ENCODE results near the gene RAET1G. TPM values are rescaled to one million over a fixed set of nuclear protein-coding genes. Genes with fewer than 3 reads are reported as not detected.
"Not testable (repeated sequence)": the region's sequence is repeated elsewhere in the genome, so short reads cannot be mapped to it uniquely, and the experiment has no call there.

Gene RAET1G
- total RNA-seq, 4 donors from 2014 or later = not detected

- intact Hi-C loops (cut with DNase I; ENCODE audit: low total_unique reads) (no loop called here), in situ Hi-C loops (cut with MboI; ENCODE audit: low pct_ligation_motif_present in 1 of 4, low pct_unique_long_range_greater_than_20kb in 1 of 4, low sequenced_read_pairs in 3 of 4) (loop anchor here in 2 of 4 donors (10.0 kb wide), 1 partner anchor 46 kb away; no protein-coding TSS in a partner anchor)
- 86 to 89% methylated on average over 4 to 5 of the region's 5 CpGs for WGBS, 2 donors (ENCODE audit: low coverage in 1 of 2)
- no peaks in the 10 kb centered on the region for H3K36me3 ChIP-seq
- DNase-seq = no peak
- no peaks in the 10 kb centered on the region for H3K9me3 ChIP-seq
- H3K4me1 ChIP-seq = no peaks in the 10 kb centered on the region
- H3K27me3 ChIP-seq = peaks cover 66% of the 10 kb centered on the region
- no peak for TF ChIP-seq POLR2A (IDR thresholded peaks at IDR 0.05)
- no peak for TF ChIP-seq CTCF (IDR thresholded peaks at IDR 0.05)
- no peak for TF ChIP-seq EP300 (IDR thresholded peaks at IDR 0.05; ENCODE audit: low read depth)
- H3K4me3 ChIP-seq = no peak overlapping the region
- no peak overlapping the region for H3K27ac ChIP-seq
Measured at GRCh38 chr6:149948616-149949015, 25.7 kb upstream of the RAET1G start.

GRCh38 chr6:149948011-149948410, 25.1 kb upstream of the RAET1G start:
- TF ChIP-seq POLR2AphosphoS5 (IDR thresholded peaks at IDR 0.05) = no peak
- no peak for TF ChIP-seq POLR2A (IDR thresholded peaks at IDR 0.05)
- no peak for TF ChIP-seq CTCF (IDR thresholded peaks at IDR 0.05)
- TF ChIP-seq EP300 (IDR thresholded peaks at IDR 0.05; ENCODE audit: low read depth) = no peak
- Histone ChIP-seq H3K4me1 (no peaks in the 10 kb centered on the region), H3K27ac (no peak overlapping the region), H3K27me3 (peaks cover 65% of the 10 kb centered on the region), H3K36me3 (no peaks in the 10 kb centered on the region), H3K9me3 (no peaks in the 10 kb centered on the region), H3K4me3 (no peak overlapping the region)
- 47% methylated on average over 1 of the region's 1 CpG; no CpG with 5 or more reads in 1 of the 2 donors for WGBS, 2 donors (ENCODE audit: low coverage in 1 of 2)
- in situ Hi-C loops (cut with MboI; ENCODE audit: low pct_ligation_motif_present in 1 of 4, low pct_unique_long_range_greater_than_20kb in 1 of 4, low sequenced_read_pairs in 3 of 4) = loop anchor here in 2 of 4 donors (10.0 kb wide), 1 partner anchor 47 kb away; no protein-coding TSS in a partner anchor
- DNase-seq = no peak
- intact Hi-C loops (cut with DNase I; ENCODE audit: low total_unique reads) = no loop called here

GRCh38 chr6:149947533-149947932, 24.6 kb upstream of the RAET1G start:
- DNase-seq; intact Hi-C loops (cut with DNase I; ENCODE audit: low total_unique reads); H3K9me3 ChIP-seq; H3K4me1 ChIP-seq; H3K36me3 ChIP-seq; H3K27ac ChIP-seq; H3K4me3 ChIP-seq: not testable (repeated sequence)
- no CpG with 5 or more reads among the region's 1 CpG for WGBS, 2 donors (ENCODE audit: low coverage in 1 of 2)
- in situ Hi-C loops (cut with MboI; ENCODE audit: low pct_ligation_motif_present in 1 of 4, low pct_unique_long_range_greater_than_20kb in 1 of 4, low sequenced_read_pairs in 3 of 4) = loop anchor here in 2 of 4 donors (10.0 kb wide), 1 partner anchor 47 kb away; no protein-coding TSS in a partner anchor
- H3K27me3 ChIP-seq = peaks cover 65% of the 10 kb centered on the region

GRCh38 chr6:149946631-149947030, 23.7 kb upstream of the RAET1G start:
- WGBS, 2 donors (ENCODE audit: low coverage in 1 of 2) = 68 to 72% methylated on average over 6 to 7 of the region's 7 CpGs
- H3K9me3 ChIP-seq; H3K4me1 ChIP-seq; intact Hi-C loops (cut with DNase I; ENCODE audit: low total_unique reads); H3K27ac ChIP-seq; H3K36me3 ChIP-seq; H3K4me3 ChIP-seq; DNase-seq: not testable (repeated sequence)
- H3K27me3 ChIP-seq = peaks cover 65% of the 10 kb centered on the region
- in situ Hi-C loops (cut with MboI; ENCODE audit: low pct_ligation_motif_present in 1 of 4, low pct_unique_long_range_greater_than_20kb in 1 of 4, low sequenced_read_pairs in 3 of 4) = loop anchor here in 2 of 4 donors (10.0 kb wide), 1 partner anchor 48 kb away; no protein-coding TSS in a partner anchor

GRCh38 chr6:149945276-149945675, 22.4 kb upstream of the RAET1G start:
- intact Hi-C loops (cut with DNase I; ENCODE audit: low total_unique reads); H3K36me3 ChIP-seq; H3K27ac ChIP-seq; H3K9me3 ChIP-seq; DNase-seq; H3K4me3 ChIP-seq: not testable (repeated sequence)
- peaks cover 7 to 17% (median 15%) of the 10 kb centered on the region in 4 donors for H3K4me1 ChIP-seq
- peaks cover 65% of the 10 kb centered on the region for H3K27me3 ChIP-seq
- in situ Hi-C loops (cut with MboI; ENCODE audit: low pct_ligation_motif_present in 1 of 4, low pct_unique_long_range_greater_than_20kb in 1 of 4, low sequenced_read_pairs in 3 of 4) = loop anchor here in 2 of 4 donors (10.0 kb wide), 1 partner anchor 50 kb away; no protein-coding TSS in a partner anchor
- WGBS, 2 donors (ENCODE audit: low coverage in 1 of 2) = 80% methylated on average over 3 of the region's 6 CpGs; no CpG with 5 or more reads in 1 of the 2 donors

GRCh38 chr6:149943321-149943720, 20.4 kb upstream of the RAET1G start:
- DNase-seq; H3K9me3 ChIP-seq; intact Hi-C loops (cut with DNase I; ENCODE audit: low total_unique reads); H3K36me3 ChIP-seq; H3K4me3 ChIP-seq; H3K27ac ChIP-seq: not testable (repeated sequence)
- H3K4me1 ChIP-seq = peaks cover 10 to 26% (median 22%) of the 10 kb centered on the region in 4 donors
- in situ Hi-C loops (cut with MboI; ENCODE audit: low pct_ligation_motif_present in 1 of 4, low pct_unique_long_range_greater_than_20kb in 1 of 4, low sequenced_read_pairs in 3 of 4) = loop anchor here in 2 of 4 donors (10.0 kb wide), 1 partner anchor 51 kb away; no protein-coding TSS in a partner anchor
- H3K27me3 ChIP-seq = peaks cover 65% of the 10 kb centered on the region
- WGBS, 2 donors (ENCODE audit: low coverage in 1 of 2) = 82% methylated on average over 5 of the region's 5 CpGs; no CpG with 5 or more reads in 1 of the 2 donors
